Suppressor macrophage (primary cell): ENCODE measurements around the gene FILIP1.
"Not testable (repeated sequence)": the region's sequence is repeated elsewhere in the genome, so short reads cannot be mapped to it uniquely, and the experiment has no call there.

Experiments used
- DNase-seq, 4 experiments: peaks; one replicate each; pipeline ENCODE4 v3.0.0-alpha.2; 2020 to 2022

The FILIP1 gene

GRCh38 chr6:75418233-75418632, 75.4 kb downstream of the FILIP1 start:
- DNase-seq = no peak

DNA sequence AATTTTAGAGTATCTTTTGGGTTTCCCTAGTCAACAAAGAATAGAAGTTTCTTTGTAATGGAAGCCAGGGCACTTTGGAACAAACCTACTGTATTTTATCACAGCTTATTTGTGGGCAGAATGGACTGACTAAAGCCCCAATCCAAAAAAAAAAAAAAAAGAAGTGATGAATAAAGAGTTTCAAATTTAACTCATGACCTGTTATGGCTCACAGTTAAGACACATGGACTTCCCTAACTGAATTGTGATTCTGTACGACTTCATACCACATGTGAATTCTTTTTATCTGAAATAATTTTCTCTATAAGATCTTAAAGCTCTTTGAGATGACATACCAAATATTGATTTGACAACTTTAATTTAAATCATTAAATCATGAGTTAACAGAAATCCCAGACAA, 77.2 kb downstream of the FILIP1 start:
- no peak for DNase-seq

DNA sequence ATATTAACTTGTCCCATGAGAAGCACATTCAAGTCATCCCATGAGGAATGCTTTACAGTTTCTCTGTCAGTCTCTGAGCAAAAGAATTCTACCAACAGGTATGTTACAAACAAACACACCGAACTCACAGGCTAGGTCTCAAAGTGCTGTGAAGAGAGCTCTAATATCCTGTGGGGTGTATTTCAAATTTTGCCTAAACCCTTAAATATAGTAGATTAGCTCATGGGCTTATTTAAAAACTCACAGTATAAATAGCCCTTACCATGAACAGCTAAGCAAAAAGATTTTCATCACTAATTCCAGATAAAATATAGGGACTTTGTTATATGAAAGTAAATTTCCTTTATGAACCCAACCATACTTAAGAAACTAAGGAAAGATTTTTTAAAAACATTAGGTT, 77.8 kb downstream of the FILIP1 start:
- DNase-seq = no peak

- DNase-seq = no peak
Measured at GRCh38 chr6:75414445-75415021, 79.1 kb downstream of the FILIP1 start.

GRCh38 chr6:75412969-75413662, 80.5 kb downstream of the FILIP1 start:
- no peak for DNase-seq

GRCh38 chr6:75410564-75410963, 83.0 kb downstream of the FILIP1 start:
- not testable (repeated sequence) for DNase-seq

DNA sequence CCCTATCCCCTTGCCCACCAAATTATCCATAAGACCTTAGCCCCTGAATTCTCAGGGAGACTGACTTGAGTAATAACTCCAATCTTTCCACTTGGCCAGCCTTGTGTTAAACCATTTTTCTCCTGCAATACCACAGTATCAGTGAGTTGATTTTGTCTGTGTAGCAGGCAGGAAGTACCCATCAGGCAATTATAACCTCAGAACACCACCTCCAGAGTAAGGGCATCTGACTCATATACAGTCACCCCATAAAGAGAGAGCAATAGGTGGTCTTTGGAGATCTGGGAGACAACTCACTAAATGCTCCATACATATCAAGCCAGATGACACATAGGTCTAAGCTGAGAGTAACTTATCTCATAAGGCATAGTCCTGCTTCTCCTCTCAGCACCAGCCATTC, 83.7 kb downstream of the FILIP1 start:
- no peak for DNase-seq

GRCh38 chr6:75409286-75409685, 84.3 kb downstream of the FILIP1 start:
- DNase-seq = no peak

DNA sequence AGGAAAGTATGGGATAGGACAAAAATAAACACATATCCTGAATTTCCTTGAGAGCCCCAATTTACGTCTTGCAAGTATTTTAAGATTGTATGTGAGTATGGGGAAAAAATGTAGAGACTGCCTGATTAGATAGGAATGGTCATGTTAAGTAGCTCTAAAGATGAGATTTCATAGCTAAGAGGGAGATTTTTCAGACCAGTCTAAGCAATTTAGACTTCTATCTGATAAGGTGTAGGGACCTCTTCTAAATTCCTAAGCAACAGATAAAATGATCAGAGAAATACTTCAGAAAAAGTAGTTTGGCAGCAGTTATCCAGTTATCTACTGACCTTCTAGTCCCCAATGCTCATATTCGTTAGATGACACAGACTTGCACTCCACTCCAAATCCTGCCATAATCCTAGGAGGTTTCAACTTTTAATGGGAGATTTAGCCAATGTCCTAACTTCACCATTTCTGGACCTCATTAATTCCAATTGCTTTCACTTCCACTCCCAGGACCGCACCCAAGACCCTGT, 90.0 kb downstream of the FILIP1 start:
- no peak for DNase-seq

GRCh38 chr6:75402296-75402695, 91.3 kb downstream of the FILIP1 start:
- DNase-seq = no peak

- DNase-seq = no peak
Measured at GRCh38 chr6:75397656-75398465, 95.7 kb downstream of the FILIP1 start.

DNA sequence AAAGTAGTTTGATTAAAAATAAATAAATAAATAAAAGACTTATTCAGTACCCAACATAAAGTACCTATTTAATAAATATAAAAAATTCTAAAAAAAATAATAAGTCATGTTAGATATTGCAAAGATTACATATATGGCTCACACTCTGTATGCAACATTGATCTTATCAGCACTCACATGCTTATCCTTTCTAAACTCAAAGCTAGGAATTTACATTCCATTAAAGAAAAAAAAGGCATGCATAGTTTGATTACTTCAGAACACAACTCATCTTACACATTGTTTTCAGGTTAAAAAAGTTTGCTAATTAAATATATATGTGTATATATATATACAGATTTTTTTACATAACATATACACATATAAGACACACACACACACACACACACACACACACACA, 96.4 kb downstream of the FILIP1 start:
- DNase-seq = no peak

GRCh38 chr6:75396005-75396800, 97.4 kb downstream of the FILIP1 start:
- DNase-seq = no peak

DNA sequence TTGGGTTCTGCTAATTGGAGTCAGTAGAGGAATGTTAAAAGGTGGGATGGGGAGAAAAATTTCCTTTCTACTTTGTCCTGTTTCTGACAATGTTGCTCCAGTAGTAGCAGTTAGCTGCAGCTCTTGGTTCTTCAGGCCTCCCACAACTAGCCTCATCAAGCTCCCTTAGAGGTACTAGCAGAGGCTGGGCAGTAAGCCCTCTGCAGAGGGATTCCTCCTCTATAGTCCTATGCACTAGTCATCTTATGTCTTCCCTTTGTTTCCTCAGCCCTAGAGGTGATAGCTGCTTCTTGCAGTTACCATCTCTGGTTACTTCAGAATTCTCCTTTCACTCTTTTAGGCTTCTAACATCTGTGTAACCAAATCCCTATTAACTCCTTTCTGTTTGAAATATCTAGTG, 99.8 kb downstream of the FILIP1 start:
- DNase-seq = no peak

DNA sequence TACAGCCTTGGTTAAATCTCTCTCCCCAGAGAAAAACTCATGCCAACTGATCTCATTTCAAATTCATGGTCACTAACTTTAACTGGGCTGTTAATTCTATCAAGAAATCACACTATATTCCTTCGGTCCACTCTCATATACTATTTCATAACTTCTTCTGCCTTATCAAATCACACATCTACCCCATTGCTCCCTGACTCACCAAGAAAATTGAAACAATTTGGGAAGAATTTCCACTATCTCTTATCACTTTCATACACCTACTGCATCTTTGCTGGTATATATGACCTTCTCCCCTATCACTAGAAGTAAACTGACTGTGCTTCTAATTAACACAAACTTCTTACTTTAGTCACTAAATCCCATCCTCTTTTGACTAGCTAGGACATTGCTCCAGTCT, 102.3 kb downstream of the FILIP1 start:
- no peak for DNase-seq

DNA sequence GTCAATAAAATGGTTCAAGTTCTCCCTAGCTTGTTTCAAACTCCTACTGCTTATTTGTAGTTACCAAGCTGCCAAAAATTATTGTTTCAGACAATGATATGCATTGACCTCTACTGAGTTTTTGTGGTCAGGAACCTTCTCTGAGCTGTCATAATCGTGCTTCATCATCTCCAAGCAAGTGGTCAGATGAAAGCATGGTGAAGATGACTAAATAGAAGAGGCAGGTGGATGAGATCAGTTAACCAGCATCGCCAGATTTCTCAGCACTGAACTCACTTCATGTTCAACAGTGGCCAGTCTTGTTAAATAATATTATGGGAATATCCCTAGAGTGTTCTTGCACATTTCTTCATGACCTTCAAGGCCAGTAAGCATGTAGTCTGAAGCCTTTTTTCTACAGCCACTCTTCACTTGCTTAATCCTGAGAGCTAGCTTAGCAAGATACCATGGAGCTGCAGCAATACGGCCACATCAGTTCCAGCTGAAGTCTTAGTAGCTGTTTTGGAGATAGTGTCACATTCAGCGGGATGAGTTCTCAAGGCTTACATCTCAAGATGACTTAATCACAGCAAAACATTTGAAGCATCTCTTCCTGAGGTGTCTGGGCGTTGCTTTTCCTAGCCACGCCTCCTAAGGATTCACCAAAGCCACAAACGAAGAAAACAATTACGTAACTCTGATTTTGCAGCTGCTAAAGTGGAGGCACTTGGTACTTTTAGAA, 107.4 kb downstream of the FILIP1 start:
- no peak for DNase-seq

GRCh38 chr6:75384116-75384515, 109.5 kb downstream of the FILIP1 start:
- DNase-seq = no peak

GRCh38 chr6:75382634-75382900, 111.0 kb downstream of the FILIP1 start:
- no peak for DNase-seq

- no peak for DNase-seq
Measured at GRCh38 chr6:75381877-75382633, 111.5 kb downstream of the FILIP1 start.

DNA sequence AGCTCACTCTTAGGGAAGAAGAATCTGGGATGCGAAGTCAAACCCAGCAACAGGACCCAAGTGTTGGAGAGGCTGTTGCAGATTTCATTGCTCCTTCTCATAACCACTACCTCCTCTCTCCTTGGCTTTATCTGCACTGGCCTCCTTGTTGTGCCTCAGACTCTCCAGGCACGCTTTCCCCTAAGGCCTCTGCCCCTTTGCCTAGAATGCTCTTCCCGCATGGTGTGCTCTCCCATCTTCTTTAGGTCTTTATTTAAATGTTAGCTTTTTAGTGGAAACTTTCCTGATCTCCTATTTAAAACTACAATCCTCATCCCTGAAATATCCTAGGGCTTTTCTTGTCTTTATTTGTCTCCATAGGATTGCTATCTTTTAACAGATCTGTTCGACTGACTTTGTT, 114.1 kb downstream of the FILIP1 start:
- DNase-seq = no peak

DNA sequence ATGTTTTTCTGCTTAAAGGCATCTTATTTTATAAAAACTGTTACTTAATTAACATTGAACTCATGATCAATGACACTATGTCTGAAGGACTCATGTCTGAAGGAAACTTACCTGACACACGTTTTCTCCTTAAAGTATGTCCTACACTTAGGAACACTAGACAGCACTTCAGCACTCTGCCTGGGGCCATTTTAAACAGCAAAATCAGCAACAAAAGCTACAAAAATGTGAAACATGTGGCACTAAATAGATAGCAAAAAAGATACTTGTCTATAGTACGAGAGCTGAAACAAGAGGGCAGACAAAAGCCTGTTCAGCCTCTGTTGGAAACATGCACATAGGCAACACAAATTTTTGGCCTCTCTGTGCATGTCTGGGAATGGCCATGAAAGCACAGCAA, 115.5 kb downstream of the FILIP1 start:
- DNase-seq = no peak

DNA sequence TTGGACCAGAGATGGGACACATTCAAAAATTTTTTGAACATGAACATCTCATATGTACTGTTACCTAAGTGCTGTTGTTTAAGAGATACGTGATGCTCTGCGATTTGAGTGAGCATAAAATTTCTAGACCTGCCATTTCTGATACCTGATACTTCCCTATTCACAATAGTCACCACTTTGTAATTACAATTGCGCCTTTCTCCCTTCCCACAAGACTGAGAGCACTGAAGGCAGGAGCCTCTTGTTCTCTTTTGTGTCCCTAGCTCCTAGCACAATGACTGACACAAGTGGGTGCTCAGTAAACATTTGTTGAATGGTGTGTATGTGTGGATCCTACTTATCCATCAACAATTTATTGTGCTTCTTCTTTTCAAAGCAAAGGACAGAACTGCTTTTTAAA, 116.2 kb downstream of the FILIP1 start:
- DNase-seq = no peak
